Fibroblast of lung (primary cell): Measurements from ENCODE around the gene MRC2. TPM values are rescaled to one million over a fixed set of nuclear protein-coding genes. Genes with fewer than 3 reads are reported as not detected.

Experiments used
- DNase-seq, 2 donors: peaks; one replicate each; pipeline versions ENCODE4 v3.0.0 to v3.0.0-alpha.2; 2010; ENCODE audit warnings: low read depth in 2 of 2
- H2AFZ ChIP-seq: 2 replicates; pipeline ENCODE4 v1.5.1; 2012; ENCODE audit warnings: low read length, control low read depth, inconsistent platforms
- H3K27ac ChIP-seq: 2 replicates; pipeline ENCODE4 v1.5.1; 2011; ENCODE audit warnings: low read length, control low read depth; ENCODE audit not compliant: insufficient read depth
- H3K27me3 ChIP-seq: 2 replicates; pipeline ENCODE4 v1.5.1; 2011; ENCODE audit warnings: mild to moderate bottlenecking, low read length; ENCODE audit not compliant: control insufficient read depth, insufficient read depth
- H3K36me3 ChIP-seq: 2 replicates; pipeline ENCODE4 v1.5.1; 2011; ENCODE audit warnings: low read length; ENCODE audit not compliant: control insufficient read depth, insufficient read depth
- H3K4me1 ChIP-seq: 2 replicates; pipeline ENCODE4 v1.5.1; 2011; ENCODE audit warnings: low read length; ENCODE audit not compliant: control insufficient read depth, insufficient read depth; ENCODE audit errors: extremely low read depth
- H3K4me2 ChIP-seq: 2 replicates; pipeline ENCODE4 v1.5.1; 2011; ENCODE audit warnings: low read length, control low read depth; ENCODE audit not compliant: insufficient read depth; ENCODE audit errors: extremely low read depth
- H3K4me3 ChIP-seq, 4 experiments: fragments of 200-600 bp in 1 of 4; sonication (generic) in 1 of 4; replicated peaks in 1 of 4; 2 replicates each; pipeline ENCODE4 v1.5.1; 2011 to 2016; ENCODE audit warnings: low read length in 4 of 4, low read depth in 3 of 4, mild to moderate bottlenecking in 3 of 4, control low read depth in 2 of 4, inconsistent platforms in 1 of 4, mixed read lengths in 1 of 4; ENCODE audit not compliant: insufficient read depth in 1 of 4; ENCODE audit errors: control extremely low read depth in 1 of 4
- H3K79me2 ChIP-seq: 2 replicates; pipeline ENCODE4 v1.5.1; 2012; ENCODE audit warnings: mild to moderate bottlenecking, low read length, inconsistent platforms; ENCODE audit not compliant: control insufficient read depth, insufficient read depth
- H3K9ac ChIP-seq: 2 replicates; pipeline ENCODE4 v1.5.1; 2011; ENCODE audit warnings: mild to moderate bottlenecking, low read length, control low read depth; ENCODE audit not compliant: insufficient read depth
- H3K9me3 ChIP-seq: 2 replicates; pipeline ENCODE4 v1.5.1; 2012; ENCODE audit warnings: low read depth, low read length; ENCODE audit not compliant: control insufficient read depth, insufficient read depth
- H4K20me1 ChIP-seq: 2 replicates; pipeline ENCODE4 v1.5.1; 2011; ENCODE audit warnings: low read length; ENCODE audit not compliant: control insufficient read depth, insufficient read depth; ENCODE audit errors: extremely low read depth
- CTCF ChIP-seq, 2 donors: IDR thresholded peaks in 1 of 2; conservative IDR thresholded peaks in 1 of 2; 1 replicate in 1 of 2; 2 replicates in 1 of 2; pipeline ENCODE4 v1.5.1; 2011 to 2012; ENCODE audit warnings: low read length in 2 of 2, control low read depth in 1 of 2, inconsistent platforms in 1 of 2, low read depth in 1 of 2, mild to moderate bottlenecking in 1 of 2
- EZH2 ChIP-seq: IDR thresholded peaks from 2 replicates; pipeline ENCODE4 v1.5.1; 2012; ENCODE audit warnings: low read length, control low read depth, mild to moderate bottlenecking; ENCODE audit errors: missing control alignments
- polyA plus RNA-seq, 2 donors: library from polyadenylated mRNA; depleted of rRNA in 1 of 2; stranded (reverse) in 1 of 2; unstranded in 1 of 2; fragments of >200 nt; gene quantifications; 2 replicates each; pipeline ENCODE4 v1.2.1, GENCODE V29; 2011 to 2012; ENCODE audit warnings: missing spikeins in 1 of 2
- total RNA-seq: library from RNA; depleted of rRNA; stranded (reverse); fragments of >200 nt; gene quantifications from 2 replicates; pipeline ENCODE4 v1.2.1, GENCODE V29; 2014

Gene MRC2
- total and polyA plus RNA-seq, 2 donors (not counting 1 experiment from before 2014, with no cell fraction given) = 98.7 to 164 TPM

GRCh38 chr17:62619417-62620155 lies 7.9 kb upstream of the MRC2 start:
- H4K20me1 ChIP-seq = no peaks in the 10 kb centered on the region
- no peaks in the 10 kb centered on the region for H3K27me3 ChIP-seq
- H2AFZ ChIP-seq = no peak overlapping the region
- peaks cover 5% of the 10 kb centered on the region for H3K36me3 ChIP-seq
- H3K4me3 ChIP-seq = no peak overlapping the region
- H3K9me3 ChIP-seq = no peaks in the 10 kb centered on the region
- peaks cover 9% of the 10 kb centered on the region for H3K4me1 ChIP-seq
- no peak for TF ChIP-seq CTCF (conservative IDR thresholded peaks at IDR 0.05 in 1 of 2, IDR thresholded peaks at IDR 0.05 in 1 of 2; ENCODE audit: low read depth in 1 of 2, low read length in 2 of 2)
- no peak for TF ChIP-seq EZH2
- no peak overlapping the region for H3K9ac ChIP-seq
- H3K79me2 ChIP-seq = no peaks in the 10 kb centered on the region
- no peak overlapping the region for H3K27ac ChIP-seq
- no peak overlapping the region for H3K4me2 ChIP-seq
- DNase-seq = no peak

GRCh38 chr17:62621223-62621622 lies 6.2 kb upstream of the MRC2 start:
- Histone ChIP-seq H3K79me2 (no peaks in the 10 kb centered on the region), H3K36me3 (no peaks in the 10 kb centered on the region), H3K27me3 (no peaks in the 10 kb centered on the region), H4K20me1 (no peaks in the 10 kb centered on the region), H3K27ac (no peak overlapping the region), H3K9me3 (no peaks in the 10 kb centered on the region), H3K4me3 (no peak overlapping the region), H3K9ac (no peak overlapping the region), H3K4me2 (no peak overlapping the region), H2AFZ (no peak overlapping the region), H3K4me1 (peaks cover 9% of the 10 kb centered on the region)
- TF ChIP-seq CTCF (conservative IDR thresholded peaks at IDR 0.05 in 1 of 2, IDR thresholded peaks at IDR 0.05 in 1 of 2; ENCODE audit: low read depth in 1 of 2, low read length in 2 of 2) (no peak), EZH2 (no peak)
- DNase-seq = no peak

GRCh38 chr17:62625184-62625869 lies 2.1 kb upstream of the MRC2 start:
- Histone ChIP-seq H3K36me3 (peaks cover 2% of the 10 kb centered on the region), H4K20me1 (no peaks in the 10 kb centered on the region), H2AFZ (no peak overlapping the region), H3K9ac (no peak overlapping the region), H3K27ac (no peak overlapping the region), H3K9me3 (no peaks in the 10 kb centered on the region), H3K79me2 (peaks cover 24% of the 10 kb centered on the region), H3K27me3 (no peaks in the 10 kb centered on the region), H3K4me1 (peaks cover 13% of the 10 kb centered on the region), H3K4me3 (no peak overlapping the region), H3K4me2 (no peak overlapping the region)
- no peak for DNase-seq
- TF ChIP-seq CTCF (conservative IDR thresholded peaks at IDR 0.05 in 1 of 2, IDR thresholded peaks at IDR 0.05 in 1 of 2; ENCODE audit: low read depth in 1 of 2, low read length in 2 of 2) (no peak), EZH2 (no peak)
